GM19468 (cell line): ENCODE data around the gene AP5M1.
"Not testable (repeated sequence)": the region's sequence is repeated elsewhere in the genome, so short reads cannot be mapped to it uniquely, and the experiment has no call there.

Experiments
- ATAC-seq: cut with Tn5 transposase; IDR thresholded peaks from one replicate; pipeline ENCODE4 v1.9.1; 2021; ENCODE audit warnings: mild to moderate bottlenecking, moderate library complexity, moderate number of reproducible peaks; ENCODE audit not compliant: unreplicated experiment; ENCODE audit errors: extremely low read depth

The AP5M1 gene, protein sequence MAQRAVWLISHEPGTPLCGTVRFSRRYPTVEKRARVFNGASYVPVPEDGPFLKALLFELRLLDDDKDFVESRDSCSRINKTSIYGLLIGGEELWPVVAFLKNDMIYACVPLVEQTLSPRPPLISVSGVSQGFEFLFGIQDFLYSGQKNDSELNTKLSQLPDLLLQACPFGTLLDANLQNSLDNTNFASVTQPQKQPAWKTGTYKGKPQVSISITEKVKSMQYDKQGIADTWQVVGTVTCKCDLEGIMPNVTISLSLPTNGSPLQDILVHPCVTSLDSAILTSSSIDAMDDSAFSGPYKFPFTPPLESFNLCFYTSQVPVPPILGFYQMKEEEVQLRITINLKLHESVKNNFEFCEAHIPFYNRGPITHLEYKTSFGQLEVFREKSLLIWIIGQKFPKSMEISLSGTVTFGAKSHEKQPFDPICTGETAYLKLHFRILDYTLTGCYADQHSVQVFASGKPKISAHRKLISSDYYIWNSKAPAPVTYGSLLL

DNA sequence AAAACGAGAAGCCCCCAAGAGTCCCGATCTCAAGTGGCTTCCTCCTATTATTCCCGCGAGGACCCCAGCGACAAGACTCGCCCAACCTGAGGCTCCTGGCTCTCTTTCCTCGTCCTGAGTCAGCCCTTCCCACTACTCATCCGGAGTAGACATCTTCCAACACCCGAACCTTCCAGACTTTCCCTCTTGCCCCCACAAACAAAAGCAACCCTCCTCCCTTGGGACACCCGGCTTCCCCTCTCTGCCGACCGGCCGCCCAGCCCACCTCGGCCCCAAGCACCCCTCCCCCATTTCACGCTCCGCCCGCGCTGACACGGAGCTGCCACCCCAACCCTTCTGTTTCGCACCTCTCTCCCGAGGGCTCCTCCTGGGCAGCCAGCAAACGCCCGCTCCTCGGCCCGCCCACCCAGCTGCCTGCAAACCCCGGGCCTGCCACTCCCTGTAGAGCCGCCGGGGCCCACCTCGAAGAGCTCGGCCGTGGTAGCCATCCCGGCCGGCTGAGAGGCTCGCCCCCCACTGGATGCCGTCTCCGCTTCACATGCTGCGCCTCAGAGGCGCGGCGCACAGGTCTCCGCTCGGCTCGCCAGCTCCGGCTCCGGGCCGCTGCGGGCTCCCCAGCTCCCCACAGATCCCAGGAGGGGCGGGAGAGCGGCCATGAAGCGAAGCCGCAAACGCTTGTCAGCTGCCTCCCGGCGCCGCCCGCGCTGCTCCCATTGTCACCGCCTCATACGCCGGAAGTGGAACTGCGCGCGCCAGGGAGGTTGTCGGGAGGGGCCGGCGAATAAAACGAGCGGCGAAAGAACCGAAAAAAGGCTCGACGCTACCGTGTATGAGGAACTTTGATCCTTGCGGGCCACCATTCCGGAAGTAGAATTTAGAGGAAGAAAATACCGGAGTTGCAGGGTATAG lies at the start of gene AP5M1, which contains the start of gene EXOC5:
Gene AP5M1 (plus strand): TSS at position 811 of the 909 bp plus-strand sequence. CDS start 344 bp downstream, outside the sequence.
Gene EXOC5 (minus strand): TSS at position 745 of the 909 bp plus-strand sequence. CDS start 257 bp downstream, at position 488.
- ATAC-seq = peak; percentile 85

DNA sequence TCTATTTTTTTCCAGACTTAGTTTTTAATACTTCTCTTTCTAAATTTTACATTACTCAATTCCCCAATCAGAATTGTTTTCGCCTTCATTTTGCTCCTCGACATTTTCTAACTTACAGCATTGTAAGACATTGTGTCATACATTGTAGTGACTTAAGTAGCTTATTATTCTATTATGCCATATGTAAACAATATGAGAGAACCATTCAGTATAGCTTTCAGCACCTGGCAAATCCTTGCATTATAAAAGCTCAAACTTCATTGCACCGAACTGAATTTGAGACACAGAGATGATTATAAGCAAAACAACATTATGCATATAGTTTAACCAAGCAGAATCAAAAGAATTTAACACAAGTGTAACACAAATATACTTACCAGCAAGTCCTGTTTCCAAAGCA lies 46.8 kb upstream of the AP5M1 start:
- no peak for ATAC-seq

DNA sequence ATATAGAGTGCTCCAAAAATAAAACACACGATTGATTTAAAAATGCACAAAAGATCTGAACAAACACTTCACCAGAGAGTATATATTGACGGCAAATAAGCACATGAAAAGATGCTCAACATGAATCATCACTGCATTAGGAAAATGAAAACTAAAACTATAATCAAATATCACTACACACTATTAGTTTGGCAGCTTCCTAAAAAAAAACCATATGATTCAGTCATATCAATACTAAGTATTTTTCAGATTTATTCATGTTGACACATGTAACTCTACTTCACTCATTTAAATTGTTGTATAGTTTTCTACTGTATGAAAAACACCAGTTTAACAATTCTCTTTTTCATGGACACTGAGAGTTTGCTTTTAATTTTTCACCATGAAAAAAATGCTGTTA lies 41.7 kb upstream of the AP5M1 start:
- ATAC-seq = no peak

- not testable (repeated sequence) for ATAC-seq
Measured at GRCh38 chr14:57228320-57228719, 40.5 kb upstream of the AP5M1 start.

GRCh38 chr14:57232006-57232405 lies 36.8 kb upstream of the AP5M1 start:
- ATAC-seq = no peak

DNA sequence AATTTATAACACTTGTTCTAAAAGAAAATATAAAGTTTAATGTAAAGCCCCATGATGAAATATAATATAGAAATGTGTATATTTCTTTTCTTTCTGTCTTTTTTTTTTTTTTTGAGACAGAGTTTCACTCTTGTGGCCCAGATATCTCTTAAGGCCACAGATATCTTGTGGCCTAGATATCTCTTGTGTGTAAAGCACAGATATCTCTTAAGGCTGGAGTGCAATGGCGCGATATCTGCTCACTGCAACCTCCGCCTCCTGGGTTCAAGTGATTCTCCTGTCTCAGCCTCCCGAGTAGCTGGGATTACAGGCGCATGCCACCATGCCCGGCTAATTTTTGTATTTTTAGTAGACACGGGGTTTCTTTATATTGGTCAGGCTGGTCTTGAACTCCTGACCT lies 28.7 kb upstream of the AP5M1 start:
- ATAC-seq = not testable (repeated sequence)

GRCh38 chr14:57243320-57243719 lies 25.5 kb upstream of the AP5M1 start:
- ATAC-seq = no peak

GRCh38 chr14:57244106-57244505 lies 24.7 kb upstream of the AP5M1 start:
- no peak for ATAC-seq

DNA sequence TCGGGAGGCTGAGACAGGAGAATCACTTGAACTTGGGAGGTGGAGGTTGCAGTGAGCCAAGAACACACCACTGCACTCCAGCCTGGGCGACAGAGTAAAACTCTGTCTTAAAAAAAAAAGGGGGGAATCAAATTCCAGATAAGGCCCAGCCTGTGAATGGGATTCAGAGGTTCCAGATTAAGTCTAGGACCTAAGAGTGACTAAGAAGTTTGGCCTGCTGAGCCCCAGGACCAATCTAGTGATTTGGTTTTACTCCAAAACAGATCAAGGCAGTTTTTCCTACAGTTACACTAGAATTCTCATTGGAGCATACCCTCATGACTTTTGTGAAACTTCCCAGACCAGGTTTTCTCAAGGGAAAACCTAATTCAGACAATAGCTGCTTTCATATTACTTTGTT lies 22.8 kb upstream of the AP5M1 start:
- no peak for ATAC-seq

DNA sequence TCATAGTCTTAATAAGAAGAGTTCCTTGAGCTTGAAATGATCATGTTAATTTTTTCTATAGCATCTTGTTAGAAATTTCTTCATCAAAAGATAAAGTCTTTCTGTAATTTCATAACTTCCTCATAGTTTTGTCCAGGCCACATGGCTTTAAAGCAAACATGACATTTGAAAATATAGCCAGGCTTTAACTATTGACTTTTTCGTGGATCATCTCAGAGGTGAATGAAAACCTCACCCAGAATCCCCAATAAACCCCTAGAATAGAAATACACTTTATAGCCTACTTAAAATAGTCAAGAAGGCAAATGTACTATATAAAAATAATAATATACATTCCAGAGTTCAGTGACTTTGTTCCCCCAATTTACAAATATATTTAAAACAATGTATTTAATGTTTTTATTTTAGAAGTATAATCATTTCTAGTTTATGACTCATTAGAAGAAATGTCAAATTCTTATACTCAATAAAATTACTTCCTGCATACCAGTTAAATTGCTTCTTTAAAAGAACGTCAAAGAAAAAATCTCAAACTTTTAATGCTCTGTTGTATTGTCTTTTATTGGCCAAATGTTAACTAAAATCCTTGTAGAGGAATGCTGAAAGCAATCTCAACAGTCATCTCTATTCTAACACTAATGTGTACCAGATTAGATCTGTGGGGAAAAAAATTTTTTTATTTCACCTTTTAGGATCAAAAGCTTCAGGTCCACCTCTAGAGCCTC lies 21.7 kb upstream of the AP5M1 start:
- ATAC-seq = no peak

- ATAC-seq = no peak
Measured at GRCh38 chr14:57254884-57255283, 13.9 kb upstream of the AP5M1 start.

DNA sequence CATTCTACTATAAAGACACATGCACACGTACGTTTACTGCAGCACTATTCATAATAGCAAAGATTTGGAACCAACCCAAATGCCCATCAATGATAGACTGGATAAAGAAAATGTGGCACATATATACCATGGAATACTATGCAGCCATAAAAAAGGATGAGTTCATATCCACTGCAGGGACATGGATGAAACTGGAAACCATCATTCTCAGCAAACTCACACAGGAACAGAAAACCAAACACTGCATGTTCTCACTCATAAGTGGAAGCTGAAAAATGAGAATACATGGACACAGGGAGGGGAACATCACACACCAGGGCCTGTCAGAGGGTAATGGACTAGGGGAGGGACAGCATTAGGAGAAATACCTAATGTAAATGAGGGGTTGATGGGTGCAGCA lies 10.6 kb upstream of the AP5M1 start:
- ATAC-seq = not testable (repeated sequence)

DNA sequence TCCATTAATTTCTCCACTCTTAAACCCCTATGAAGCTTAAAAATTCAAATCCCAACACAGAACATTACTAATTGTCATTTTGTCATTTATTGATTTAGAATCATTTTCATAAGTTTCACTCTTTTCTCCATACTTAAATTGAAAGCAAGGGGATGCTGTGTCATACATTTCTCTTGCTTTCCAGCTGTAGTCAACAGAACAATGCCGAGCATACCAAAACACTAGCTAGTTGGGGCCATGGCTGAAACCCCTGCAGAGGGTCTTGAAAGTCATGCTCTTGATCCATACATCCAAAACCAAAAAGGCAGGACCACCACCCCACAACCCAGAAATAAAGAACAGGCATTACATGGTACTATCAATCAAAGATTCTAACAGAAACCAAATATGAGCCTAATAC lies 9.1 kb upstream of the AP5M1 start:
- ATAC-seq = no peak

- no peak for ATAC-seq
Measured at GRCh38 chr14:57261604-57262003, 7.2 kb upstream of the AP5M1 start.

DNA sequence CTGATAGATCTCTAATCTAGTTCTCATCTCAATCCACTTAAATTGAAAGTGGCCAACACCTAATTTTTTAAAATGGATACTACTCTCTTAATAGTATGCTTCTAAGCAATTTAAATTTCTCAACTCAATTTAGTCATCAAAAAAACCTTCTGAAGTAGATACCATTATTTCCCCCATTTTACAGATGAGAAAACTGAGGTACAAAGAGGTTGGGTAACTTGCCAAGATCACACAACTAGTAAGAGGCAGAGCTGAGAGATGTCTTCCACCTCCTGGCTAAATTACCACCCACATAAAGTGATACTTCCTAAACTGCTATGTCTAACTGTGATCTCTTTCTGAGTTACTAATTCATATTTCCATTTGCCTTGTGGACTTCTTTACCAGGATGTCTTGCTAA lies 6.7 kb upstream of the AP5M1 start:
- ATAC-seq = no peak

DNA sequence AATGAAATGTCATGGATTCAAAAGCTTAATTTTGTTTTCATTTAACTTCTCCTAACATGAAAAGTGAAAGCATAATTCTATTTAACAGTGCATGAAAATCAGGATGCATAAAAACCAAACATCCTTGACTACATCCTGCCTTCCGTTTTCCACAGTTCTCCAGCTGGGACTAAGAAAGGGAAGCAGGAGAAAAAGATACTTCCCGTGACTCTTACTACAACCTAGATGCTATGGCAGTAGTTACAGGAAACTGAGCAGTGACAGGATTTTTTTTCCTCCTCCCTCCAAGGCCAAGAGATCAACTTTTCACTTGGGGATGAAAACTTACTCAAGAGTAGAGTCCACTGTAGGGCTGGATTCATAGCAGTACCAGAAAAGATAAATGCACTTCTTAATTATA lies 2.7 kb upstream of the AP5M1 start:
- no peak for ATAC-seq

DNA sequence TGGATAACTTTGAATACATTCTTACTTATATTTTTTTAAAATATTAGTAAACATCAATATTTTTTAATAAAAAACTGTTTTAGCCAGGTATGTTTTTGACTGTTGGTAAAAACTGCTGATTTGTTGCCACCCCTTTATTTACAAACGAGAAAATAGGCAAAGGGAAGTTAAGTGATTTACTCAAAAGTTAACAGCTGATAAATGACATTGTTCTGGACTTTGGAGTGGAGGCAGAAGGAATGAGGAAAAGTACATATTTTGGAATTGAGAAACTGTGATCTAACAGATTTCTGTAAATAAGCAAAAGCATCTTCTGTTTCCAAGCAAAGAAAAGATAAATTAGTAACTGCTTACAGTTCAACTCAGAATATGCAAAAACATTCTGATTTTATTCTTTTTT lies 4.5 kb downstream of the AP5M1 start:
- no peak for ATAC-seq

DNA sequence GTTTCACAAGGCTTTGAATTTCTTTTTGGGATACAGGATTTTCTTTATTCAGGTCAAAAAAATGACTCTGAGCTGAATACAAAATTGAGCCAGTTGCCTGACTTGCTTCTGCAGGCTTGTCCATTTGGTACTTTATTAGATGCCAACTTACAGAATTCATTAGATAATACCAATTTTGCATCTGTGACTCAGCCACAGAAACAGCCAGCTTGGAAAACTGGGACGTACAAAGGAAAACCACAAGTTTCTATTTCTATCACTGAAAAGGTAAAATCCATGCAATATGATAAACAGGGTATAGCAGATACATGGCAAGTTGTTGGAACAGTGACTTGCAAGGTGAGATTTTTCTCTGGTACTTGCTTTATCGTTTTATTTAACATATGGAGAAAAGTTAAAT lies 5.8 kb downstream of the AP5M1 start:
- no peak for ATAC-seq

- no peak for ATAC-seq
Measured at GRCh38 chr14:57275023-57275664, 6.4 kb downstream of the AP5M1 start.

DNA sequence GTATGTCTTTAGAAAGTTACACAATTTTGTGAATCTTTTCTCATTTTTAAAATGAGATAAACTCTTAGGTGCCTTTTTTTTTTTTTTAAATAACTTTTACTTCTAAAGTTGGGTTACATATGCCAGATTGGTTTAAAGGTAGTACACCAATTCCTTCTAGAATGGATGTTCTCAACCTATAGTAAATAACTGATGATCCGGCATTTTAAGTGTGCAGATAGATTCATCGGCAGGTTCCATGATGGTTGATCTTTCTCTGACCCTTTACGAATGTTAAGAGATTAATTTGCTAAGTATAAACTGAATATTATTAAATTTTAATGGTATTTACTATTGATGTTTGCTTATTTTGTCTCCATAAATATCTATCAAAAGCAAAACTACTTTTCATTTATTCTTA lies 8.3 kb downstream of the AP5M1 start:
- ATAC-seq = no peak
